ENCODE data around the gene TP53BP2. TPM values are rescaled to one million over a fixed set of nuclear protein-coding genes. Genes with fewer than 3 reads are reported as not detected.
"Not testable (repeated sequence)": the region's sequence is repeated elsewhere in the genome, so short reads cannot be mapped to it uniquely, and the experiment has no call there.

Gene TP53BP2
- total RNA-seq, 1 experiment from 2014 or later = 114 TPM

GRCh38 chr1:223836586-223836985, 9.2 kb downstream of the TP53BP2 start:
- no peak for DNase-seq (ENCODE audit: low spot score)
- in situ Hi-C loops (cut with HindIII; ENCODE audit: low sequenced_read_pairs) = no loop called here

GRCh38 chr1:223835754-223836153, 10.0 kb downstream of the TP53BP2 start:
- in situ Hi-C loops (cut with HindIII; ENCODE audit: low sequenced_read_pairs) = no loop called here
- no peak for DNase-seq (ENCODE audit: low spot score)

- in situ Hi-C loops (cut with HindIII; ENCODE audit: low sequenced_read_pairs) = no loop called here
- no peak for DNase-seq (ENCODE audit: low spot score)
These were observed 11.0 kb downstream of the TP53BP2 start for GRCh38 chr1:223834660-223835263.

GRCh38 chr1:223833948-223834347, 11.8 kb downstream of the TP53BP2 start:
- no peak for DNase-seq (ENCODE audit: low spot score)

GRCh38 chr1:223832637-223832943, 13.2 kb downstream of the TP53BP2 start:
- DNase-seq (ENCODE audit: low spot score) = peak; percentile 49
- in situ Hi-C loops (cut with HindIII; ENCODE audit: low sequenced_read_pairs) = no loop called here

More at GRCh38 chr1:223833948-223834347, 11.8 kb downstream of the TP53BP2 start:
- in situ Hi-C loops (cut with HindIII; ENCODE audit: low sequenced_read_pairs) = no loop called here

- in situ Hi-C loops (cut with HindIII; ENCODE audit: low sequenced_read_pairs) = no loop called here
- DNase-seq (ENCODE audit: low spot score) = no peak
These were observed 13.8 kb downstream of the TP53BP2 start for GRCh38 chr1:223831755-223832636.

GRCh38 chr1:223829678-223830077, 16.1 kb downstream of the TP53BP2 start:
- no peak for DNase-seq (ENCODE audit: low spot score)
- in situ Hi-C loops (cut with HindIII; ENCODE audit: low sequenced_read_pairs) = no loop called here

- in situ Hi-C loops (cut with HindIII; ENCODE audit: low sequenced_read_pairs) = no loop called here
- no peak for DNase-seq (ENCODE audit: low spot score)
These were observed 17.4 kb downstream of the TP53BP2 start for GRCh38 chr1:223828162-223828848.

- DNase-seq (ENCODE audit: low spot score) = no peak
- in situ Hi-C loops (cut with HindIII; ENCODE audit: low sequenced_read_pairs) = no loop called here
These were observed 18.5 kb downstream of the TP53BP2 start for GRCh38 chr1:223827193-223827663.

- in situ Hi-C loops (cut with HindIII; ENCODE audit: low sequenced_read_pairs) = no loop called here
- DNase-seq (ENCODE audit: low spot score) = no peak
These were observed 19.7 kb downstream of the TP53BP2 start for GRCh38 chr1:223825767-223826748.

- DNase-seq (ENCODE audit: low spot score) = no peak
- in situ Hi-C loops (cut with HindIII; ENCODE audit: low sequenced_read_pairs) = no loop called here
These were observed 21.0 kb downstream of the TP53BP2 start for GRCh38 chr1:223824712-223825111.

GRCh38 chr1:223824287-223824686, 21.5 kb downstream of the TP53BP2 start:
- in situ Hi-C loops (cut with HindIII; ENCODE audit: low sequenced_read_pairs) = no loop called here
- no peak for DNase-seq (ENCODE audit: low spot score)

GRCh38 chr1:223820971-223821370, 24.8 kb downstream of the TP53BP2 start:
- DNase-seq (ENCODE audit: low spot score) = no peak
- in situ Hi-C loops (cut with HindIII; ENCODE audit: low sequenced_read_pairs) = no loop called here

- in situ Hi-C loops (cut with HindIII; ENCODE audit: low sequenced_read_pairs) = no loop called here
- DNase-seq (ENCODE audit: low spot score) = no peak
These were observed 25.3 kb downstream of the TP53BP2 start for GRCh38 chr1:223820515-223820858.

- DNase-seq (ENCODE audit: low spot score) = no peak
- in situ Hi-C loops (cut with HindIII; ENCODE audit: low sequenced_read_pairs) = no loop called here
These were observed 25.8 kb downstream of the TP53BP2 start for GRCh38 chr1:223819730-223820514.

GRCh38 chr1:223817265-223817664, 28.5 kb downstream of the TP53BP2 start:
- in situ Hi-C loops (cut with HindIII; ENCODE audit: low sequenced_read_pairs); DNase-seq (ENCODE audit: low spot score): not testable (repeated sequence)

- DNase-seq (ENCODE audit: low spot score) = no peak
- in situ Hi-C loops (cut with HindIII; ENCODE audit: low sequenced_read_pairs) = no loop called here
These were observed 29.9 kb downstream of the TP53BP2 start for GRCh38 chr1:223815865-223816264.
